Large intestine (tissue), 3 donors: ENCODE data around the gene PSMB11. TPM values are rescaled to one million over a fixed set of nuclear protein-coding genes. Genes with fewer than 3 reads are reported as not detected.

Source experiments
- DNase-seq, 2 donors: peaks; one replicate each; pipeline versions ENCODE4 v3.0.0 to v3.0.0-alpha.2; 2013
- H3K27ac ChIP-seq: one replicate; pipeline ENCODE4 v1.5.1; 2013; ENCODE audit warnings: low read length
- H3K27me3 ChIP-seq: 2 replicates; pipeline ENCODE4 v1.6.1; 2013; ENCODE audit warnings: low read length; ENCODE audit not compliant: control insufficient read depth, insufficient read depth
- H3K36me3 ChIP-seq: 2 replicates; pipeline ENCODE4 v1.6.1; 2013; ENCODE audit warnings: low read length; ENCODE audit not compliant: control insufficient read depth, insufficient read depth
- H3K4me1 ChIP-seq: one replicate; pipeline ENCODE4 v1.6.1; 2013; ENCODE audit warnings: low read length; ENCODE audit not compliant: control insufficient read depth, insufficient read depth
- H3K4me3 ChIP-seq: one replicate; pipeline ENCODE4 v1.5.1; 2013; ENCODE audit warnings: low read length
- H3K9me3 ChIP-seq: one replicate; pipeline ENCODE4 v1.6.1; 2013; ENCODE audit warnings: mild to moderate bottlenecking, low read depth, low read length, moderate library complexity; ENCODE audit not compliant: control insufficient read depth
- WGBS: methylation state at CpG from one replicate; pipeline ENCODE4 v1.1.5; 2013; ENCODE audit warnings: low lambda C conversion rate; ENCODE audit not compliant: insufficient coverage; 5-methylcytosine and 5-hydroxymethylcytosine counted together
- polyA plus RNA-seq: library from polyadenylated mRNA; unstranded; fragments of 120-200 nt; gene quantifications from one replicate; pipeline ENCODE4 v1.2.1, GENCODE V29; 2013

The PSMB11 gene
- polyA plus RNA-seq, 1 donor = not detected

DNA sequence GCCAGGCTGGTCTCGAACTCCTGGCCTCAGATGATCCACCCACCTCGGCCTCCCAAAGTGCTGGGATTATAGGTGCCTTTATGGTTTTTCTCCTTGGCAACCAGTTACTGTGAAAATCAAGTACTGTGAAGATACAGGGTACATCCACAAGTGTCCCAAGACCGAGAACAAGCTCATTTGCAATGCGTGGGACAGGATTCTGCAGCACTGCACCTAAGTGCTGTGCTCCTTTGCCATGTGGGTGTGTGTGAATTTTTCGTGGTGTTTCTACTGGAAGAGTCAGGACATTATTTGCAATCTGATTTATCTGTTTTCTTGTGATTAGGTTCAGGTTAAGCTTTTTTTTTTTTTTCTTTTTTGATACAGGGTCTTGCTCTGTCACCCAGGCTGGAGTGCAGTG, 24.9 kb upstream of the PSMB11 start:
- Histone ChIP-seq H3K27ac (no peak overlapping the region), H3K27me3 (no peaks in the 10 kb centered on the region), H3K9me3 (no peaks in the 10 kb centered on the region), H3K4me1 (no peaks in the 10 kb centered on the region), H3K36me3 (no peaks in the 10 kb centered on the region), H3K4me3 (no peak overlapping the region)
- DNase-seq = no peak
- WGBS = no CpG with 5 or more reads among the region's 5 CpGs

DNA sequence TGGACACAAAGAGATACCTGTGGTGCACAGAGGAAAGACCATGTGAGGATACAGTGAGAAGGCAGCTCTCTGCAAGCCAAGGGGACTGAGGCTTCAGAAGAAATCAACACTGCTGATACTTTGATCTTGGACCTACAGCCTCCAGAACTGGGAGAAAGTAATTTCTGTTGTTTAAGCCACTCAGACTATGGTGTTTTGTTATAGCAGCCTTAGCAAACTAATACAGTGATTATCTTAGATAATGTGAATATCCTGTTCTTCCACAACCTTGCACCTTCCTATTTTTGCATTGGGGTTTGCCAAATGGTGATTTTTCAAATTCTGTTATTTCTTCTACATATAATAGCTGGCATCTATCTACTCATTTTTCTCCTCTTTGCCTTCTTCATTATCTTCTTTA, 23.9 kb upstream of the PSMB11 start:
- H3K27ac ChIP-seq = no peak overlapping the region
- no peak for DNase-seq
- H3K36me3 ChIP-seq = no peaks in the 10 kb centered on the region
- no peaks in the 10 kb centered on the region for H3K9me3 ChIP-seq
- no peaks in the 10 kb centered on the region for H3K4me1 ChIP-seq
- no peaks in the 10 kb centered on the region for H3K27me3 ChIP-seq
- no peak overlapping the region for H3K4me3 ChIP-seq

DNA sequence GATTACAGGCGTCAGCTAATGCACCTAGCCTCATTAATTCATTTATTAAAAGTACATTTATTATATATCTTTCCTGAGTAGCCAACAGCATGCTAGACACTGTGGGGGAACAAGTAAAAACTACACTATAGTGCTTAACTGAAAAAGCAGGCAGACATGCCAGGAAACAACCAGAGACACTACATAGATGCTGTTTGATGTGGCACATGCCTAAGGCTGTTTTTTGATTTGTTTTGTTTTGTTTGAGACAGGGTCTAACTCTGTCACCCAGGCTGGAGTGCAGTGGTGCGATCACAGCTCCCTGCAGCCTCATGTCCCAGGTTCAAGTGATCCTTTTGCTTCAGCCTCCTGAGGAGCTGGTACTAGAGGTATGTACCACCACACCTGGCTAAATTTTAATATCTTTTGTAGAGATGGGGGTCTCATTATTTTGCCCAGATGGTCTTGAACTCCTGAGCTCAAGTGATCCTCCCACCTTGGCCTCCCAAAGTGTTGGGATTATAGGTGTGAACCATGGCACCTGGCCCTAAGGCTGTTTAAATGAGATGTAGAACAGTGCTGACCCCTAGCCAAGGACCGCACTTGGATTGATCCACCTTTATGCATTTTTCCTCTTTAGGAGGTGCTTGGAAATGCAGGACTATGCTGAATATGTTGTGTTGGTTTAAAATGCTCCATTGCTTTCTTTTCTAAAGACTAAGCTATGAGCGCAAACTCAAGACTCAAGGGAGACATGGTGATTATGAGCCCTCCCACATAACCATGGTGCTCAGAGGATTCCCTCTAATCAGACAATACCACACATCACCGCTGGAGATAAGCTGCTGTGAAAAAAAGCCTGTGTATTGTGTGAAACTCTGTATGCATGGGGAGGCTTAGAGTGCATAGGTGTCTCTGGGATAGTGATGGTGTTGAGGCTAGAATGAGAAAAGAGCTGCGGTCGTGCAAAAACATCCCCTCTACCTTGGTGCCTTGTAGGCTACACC, 21.6 kb upstream of the PSMB11 start:
- H3K4me3 ChIP-seq = no peak overlapping the region
- no peaks in the 10 kb centered on the region for H3K27me3 ChIP-seq
- DNase-seq = no peak
- no peaks in the 10 kb centered on the region for H3K9me3 ChIP-seq
- no CpG with 5 or more reads among the region's 7 CpGs for WGBS
- no peak overlapping the region for H3K27ac ChIP-seq
- peaks cover 10% of the 10 kb centered on the region for H3K4me1 ChIP-seq
- H3K36me3 ChIP-seq = no peaks in the 10 kb centered on the region

DNA sequence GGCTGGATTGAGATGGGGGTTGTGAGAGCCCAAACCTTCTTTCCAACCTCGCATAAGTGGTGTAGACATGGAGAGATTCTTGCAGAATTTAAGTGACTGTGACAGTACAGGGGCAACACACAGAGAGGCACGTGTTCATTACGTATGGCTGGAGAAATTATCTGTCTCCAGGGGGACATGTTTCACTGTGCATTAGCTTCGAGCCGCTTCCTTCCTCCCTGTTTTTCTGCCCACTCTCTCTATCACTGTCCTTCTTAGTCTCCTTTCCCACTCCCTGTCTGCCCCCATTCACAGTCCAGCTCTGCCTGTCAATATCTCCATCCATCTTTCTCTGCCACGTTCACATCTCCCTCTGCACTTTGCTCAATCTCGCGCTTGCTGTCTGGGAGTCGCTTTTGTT, 20.6 kb upstream of the PSMB11 start:
- H3K4me3 ChIP-seq = no peak overlapping the region
- no peaks in the 10 kb centered on the region for H3K27me3 ChIP-seq
- no peaks in the 10 kb centered on the region for H3K9me3 ChIP-seq
- 67% methylated on average over 1 of the region's 9 CpGs for whole genome bisulfite sequencing
- H3K4me1 ChIP-seq = peaks cover 12% of the 10 kb centered on the region
- H3K36me3 ChIP-seq = peaks cover 8% of the 10 kb centered on the region
- DNase-seq = no peak
- no peak overlapping the region for H3K27ac ChIP-seq

DNA sequence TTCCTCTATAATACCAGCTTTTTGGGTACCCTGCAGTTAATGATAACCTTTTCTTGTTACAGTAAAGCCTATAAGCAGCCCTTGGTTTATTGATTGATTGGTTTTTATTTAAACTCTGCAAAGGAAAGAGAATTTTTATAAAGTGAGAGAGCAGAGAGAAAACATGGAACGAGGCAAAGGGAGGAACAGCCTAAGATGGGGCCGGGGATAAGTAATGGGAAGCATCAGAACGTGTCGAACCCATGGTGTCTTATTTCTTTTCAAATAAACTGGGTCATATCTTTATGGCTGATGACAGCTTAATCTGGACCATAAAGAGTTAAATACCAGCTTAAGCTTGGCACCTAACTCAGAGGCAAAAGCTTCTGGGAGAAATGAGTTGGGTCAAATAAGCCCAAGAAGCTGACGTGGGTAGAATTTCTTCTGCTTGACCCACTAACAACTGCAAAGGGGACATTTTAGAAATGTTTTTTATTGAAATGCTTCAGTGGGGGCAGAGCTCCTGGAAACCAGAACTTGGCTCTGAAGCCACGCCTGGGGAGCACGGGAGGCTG, 20.0 kb upstream of the PSMB11 start:
- Histone ChIP-seq H3K9me3 (no peaks in the 10 kb centered on the region), H3K4me3 (no peak overlapping the region), H3K27me3 (no peaks in the 10 kb centered on the region), H3K36me3 (peaks cover 9% of the 10 kb centered on the region), H3K27ac (no peak overlapping the region), H3K4me1 (peaks cover 12% of the 10 kb centered on the region)
- no peak for DNase-seq
- WGBS = 89% methylated on average over 4 of the region's 7 CpGs

DNA sequence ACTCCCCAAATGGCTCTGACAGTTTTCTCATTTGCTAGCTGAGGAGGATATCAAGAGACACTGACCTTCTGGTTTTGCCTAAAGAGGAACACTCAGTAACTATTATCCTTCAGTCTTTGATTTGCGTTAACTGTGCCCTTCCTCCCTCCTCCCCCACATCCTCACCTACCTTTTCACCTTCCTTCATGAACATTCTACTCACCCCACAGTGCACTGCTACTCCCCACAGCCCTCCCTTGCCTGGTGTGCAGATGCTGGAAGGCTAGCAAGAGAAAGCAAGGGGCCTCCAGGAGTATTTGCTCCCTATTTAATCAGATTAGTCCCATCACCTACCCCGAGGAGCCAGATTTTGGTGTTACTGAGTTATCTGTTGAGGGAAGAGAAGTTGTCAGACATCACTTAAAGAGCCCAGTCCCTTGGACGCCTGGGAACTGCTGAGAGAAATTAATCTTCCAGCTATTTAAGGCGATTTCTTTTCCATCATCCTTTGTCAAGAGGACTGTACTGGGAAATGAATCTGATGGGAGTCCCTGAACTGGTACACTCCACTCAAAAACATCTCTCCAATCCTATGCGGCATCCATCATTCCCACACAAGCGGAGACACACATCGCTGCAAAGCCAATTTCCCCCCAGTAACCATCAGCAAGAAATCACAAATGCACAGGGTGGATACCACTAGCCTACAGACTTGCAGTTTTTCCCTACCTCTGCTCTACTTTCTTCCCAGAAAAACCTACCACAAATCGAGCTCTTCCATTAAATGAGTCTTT, 18.8 kb upstream of the PSMB11 start:
- no peak for DNase-seq
- Histone ChIP-seq H3K9me3 (no peaks in the 10 kb centered on the region), H3K36me3 (peaks cover 12% of the 10 kb centered on the region), H3K27ac (no peak overlapping the region), H3K4me1 (peaks cover 12% of the 10 kb centered on the region), H3K27me3 (no peaks in the 10 kb centered on the region), H3K4me3 (no peak overlapping the region)
- 67% methylated on average over 2 of the region's 8 CpGs for WGBS

DNA sequence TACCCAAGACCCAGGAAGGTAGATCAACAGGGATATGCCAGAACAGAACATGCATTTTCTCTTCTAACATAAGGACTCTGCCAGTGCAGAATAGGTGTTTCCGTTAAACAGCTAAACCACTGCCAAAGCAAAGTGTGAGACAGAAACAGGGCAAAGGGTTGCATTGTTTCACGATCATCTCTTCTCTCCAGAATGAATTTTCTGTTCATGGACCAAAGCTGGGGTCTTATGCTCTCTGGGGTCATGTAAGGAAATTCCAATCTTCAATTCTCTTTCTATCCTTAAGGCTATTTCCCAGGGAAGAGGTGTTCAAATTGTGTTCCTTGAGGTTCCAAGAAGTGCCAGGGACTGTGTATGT, 18.2 kb upstream of the PSMB11 start:
- H3K36me3 ChIP-seq = peaks cover 16% of the 10 kb centered on the region
- H3K27ac ChIP-seq = no peak overlapping the region
- no peak for DNase-seq
- no peaks in the 10 kb centered on the region for H3K27me3 ChIP-seq
- H3K4me1 ChIP-seq = peaks cover 12% of the 10 kb centered on the region
- no CpG with 5 or more reads among the region's 2 CpGs for WGBS
- no peaks in the 10 kb centered on the region for H3K9me3 ChIP-seq
- no peak overlapping the region for H3K4me3 ChIP-seq

DNA sequence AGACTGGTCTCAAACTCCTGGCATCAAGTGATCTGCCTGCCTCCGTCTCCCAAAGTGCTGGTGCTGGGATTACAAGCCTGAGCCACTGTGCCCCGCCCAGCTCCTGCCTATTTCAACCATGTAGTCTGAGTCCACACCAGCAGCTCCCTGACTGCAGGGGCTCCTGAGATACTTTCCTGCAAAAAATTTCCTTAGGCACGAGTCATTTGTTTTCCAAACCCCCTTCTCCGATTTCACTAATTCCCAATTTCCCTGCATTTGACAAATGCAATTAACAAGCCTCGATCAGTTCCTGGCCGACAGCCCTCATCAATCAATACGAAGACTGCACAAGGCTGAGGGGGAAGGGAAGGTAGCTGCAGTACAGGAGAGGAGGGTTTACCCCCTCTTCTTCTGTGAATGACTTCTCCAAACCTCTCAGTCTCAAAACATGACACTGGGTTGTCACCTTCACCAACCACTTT, 17.4 kb upstream of the PSMB11 start:
- no peak for DNase-seq
- Histone ChIP-seq H3K27me3 (no peaks in the 10 kb centered on the region), H3K27ac (no peak overlapping the region), H3K36me3 (peaks cover 21% of the 10 kb centered on the region), H3K4me1 (peaks cover 12% of the 10 kb centered on the region), H3K9me3 (no peaks in the 10 kb centered on the region), H3K4me3 (no peak overlapping the region)
- no CpG with 5 or more reads among the region's 7 CpGs for WGBS

DNA sequence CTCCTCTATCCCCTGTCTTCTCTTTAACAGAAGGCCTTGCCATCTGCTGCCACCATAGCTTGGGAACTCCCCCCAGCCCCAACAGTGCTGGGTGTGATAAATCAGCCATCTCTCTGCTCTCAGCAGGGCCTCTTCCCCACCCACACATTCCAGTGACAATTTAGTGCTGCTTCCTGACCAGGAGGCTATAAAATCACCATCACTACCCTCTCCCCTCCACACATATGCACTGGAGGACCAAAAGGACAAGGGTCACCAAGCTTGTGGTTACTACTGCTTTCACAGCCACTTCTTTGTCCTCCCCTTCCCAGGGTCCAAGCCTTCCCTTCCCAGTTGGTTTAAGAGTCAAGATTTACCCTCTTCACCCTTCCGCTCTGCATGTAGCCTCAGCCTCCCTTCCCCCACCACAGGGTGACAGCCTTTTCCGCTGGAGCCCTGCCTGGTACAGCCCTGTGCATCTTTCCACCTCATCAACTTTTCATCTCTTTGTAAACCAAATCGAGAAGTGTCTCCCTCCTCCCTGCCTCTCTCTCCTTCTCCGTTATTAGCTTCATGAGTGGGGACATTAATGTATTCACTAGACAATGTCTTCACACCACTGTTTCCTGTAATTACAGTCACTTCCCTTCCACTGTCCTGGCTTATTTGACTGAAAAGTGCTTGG, 16.7 kb upstream of the PSMB11 start:
- Histone ChIP-seq H3K36me3 (peaks cover 21% of the 10 kb centered on the region), H3K4me3 (no peak overlapping the region), H3K27me3 (no peaks in the 10 kb centered on the region), H3K9me3 (no peaks in the 10 kb centered on the region), H3K4me1 (peaks cover 12% of the 10 kb centered on the region), H3K27ac (peak overlapping the region; percentile 42)
- peak; percentile 40 to 70 for DNase-seq
- no CpG with 5 or more reads among the region's 4 CpGs for WGBS

DNA sequence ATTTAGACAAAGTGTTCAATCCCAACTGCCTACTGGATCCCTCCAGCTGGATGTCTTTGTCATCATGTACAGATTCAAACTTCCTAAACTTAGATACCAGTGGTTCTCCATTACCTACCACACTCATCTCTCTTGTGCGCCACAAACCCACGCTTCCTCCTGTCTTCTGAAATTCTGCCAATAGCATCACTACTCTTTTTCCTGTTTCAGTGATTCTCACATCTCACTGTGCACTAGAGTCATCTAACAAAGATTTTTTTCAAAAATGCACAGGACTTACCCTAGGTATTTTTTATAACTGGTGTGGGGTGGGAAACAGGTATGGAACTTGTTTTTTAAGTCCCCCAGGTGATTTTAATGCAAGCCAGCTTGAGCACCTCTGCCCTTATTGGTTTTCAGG, 13.2 kb upstream of the PSMB11 start:
- no peaks in the 10 kb centered on the region for H3K27me3 ChIP-seq
- H3K4me3 ChIP-seq = no peak overlapping the region
- H3K4me1 ChIP-seq = peaks cover 19% of the 10 kb centered on the region
- WGBS = 80% methylated on average over 1 of the region's 2 CpGs
- peaks cover 50% of the 10 kb centered on the region for H3K36me3 ChIP-seq
- H3K27ac ChIP-seq = no peak overlapping the region
- DNase-seq = no peak
- H3K9me3 ChIP-seq = no peaks in the 10 kb centered on the region
